ENCODE results near the gene KIF1A. TPM values are rescaled to one million over a fixed set of nuclear protein-coding genes. Genes with fewer than 3 reads are reported as not detected.
"Not testable (repeated sequence)": the region's sequence is repeated elsewhere in the genome, so short reads cannot be mapped to it uniquely, and the experiment has no call there.

The KIF1A gene
- total and polyA plus RNA-seq, 5 donors from 2014 or later: not detected

DNA sequence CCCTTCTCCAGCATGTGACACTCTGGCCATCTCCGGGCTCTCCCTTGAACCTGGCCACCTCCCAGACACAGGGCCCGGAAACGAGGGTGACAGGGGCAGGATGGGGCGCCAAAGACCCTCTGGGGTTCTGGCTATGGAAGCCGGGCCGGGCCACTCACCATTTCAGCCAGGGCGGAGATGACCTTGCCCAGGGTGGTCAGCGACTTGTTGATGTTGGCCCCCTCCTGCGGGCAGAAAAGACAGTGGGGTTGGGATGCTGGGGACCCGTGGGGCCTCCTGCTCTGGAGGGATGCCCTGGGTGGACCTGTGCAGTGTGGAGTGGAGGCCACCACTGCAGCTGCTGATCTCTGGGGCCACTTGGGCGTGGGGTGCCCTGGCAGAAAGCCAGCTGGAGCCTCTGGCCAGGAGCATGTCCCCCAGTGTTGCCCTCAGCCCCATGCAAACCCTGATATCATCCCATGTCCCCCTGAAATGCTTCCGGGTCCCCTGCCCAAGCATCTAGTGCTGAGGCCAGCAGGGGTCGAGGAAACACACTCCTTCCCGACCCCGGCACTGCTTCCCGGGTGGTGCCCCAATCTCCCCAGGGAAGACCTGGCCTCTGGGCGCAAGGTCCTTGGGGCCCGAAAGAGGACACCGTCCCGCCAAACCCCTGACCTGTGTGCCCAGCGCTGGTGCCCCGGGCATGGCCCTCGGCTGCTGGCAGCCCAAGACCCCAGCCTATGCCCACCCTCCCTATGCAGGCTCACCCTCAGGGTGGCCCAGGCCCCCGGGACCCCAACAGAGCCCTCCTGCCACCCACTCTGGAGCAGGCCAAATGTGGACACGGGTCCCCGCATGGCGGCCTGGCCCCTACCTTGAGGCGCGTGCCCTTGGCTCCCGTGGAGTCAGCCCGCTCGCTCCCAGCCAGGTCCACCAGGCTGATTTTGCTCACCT is 36.9 kb downstream of the KIF1A start:
- Histone ChIP-seq H3K9me3 (ENCODE audit: control insufficient read depth in 2 of 2, low read length in 2 of 2) (no peaks in the 10 kb centered on the region), H3K36me3 (ENCODE audit: control insufficient read depth, insufficient read depth, low read length) (no peaks in the 10 kb centered on the region), H3K27me3 (ENCODE audit: control insufficient read depth, insufficient read depth, low read length) (no peaks in the 10 kb centered on the region), H3K4me1 (ENCODE audit: control insufficient read depth, insufficient read depth, low read length, poor library complexity, severe bottlenecking) (no peaks in the 10 kb centered on the region), H3K4me3 (ENCODE audit: low read depth, low read length) (no peak overlapping the region), H3K27ac (ENCODE audit: insufficient read depth, low read length, poor library complexity, severe bottlenecking) (no peak overlapping the region)
- ATAC-seq (ENCODE audit: low read depth in 2 of 2) (no peak), DNase-seq (no peak)
- Mint-ChIP-seq H3K4me1 (no peaks in the 10 kb centered on the region), H3K4me3 (no peak overlapping the region), H3K27me3 (no peaks in the 10 kb centered on the region), H3K36me3 (no peaks in the 10 kb centered on the region), H3K27ac (no peak overlapping the region), H3K9me3 (peaks cover 0 to 2% (median 0%) of the 10 kb centered on the region in 7 donors)

DNA sequence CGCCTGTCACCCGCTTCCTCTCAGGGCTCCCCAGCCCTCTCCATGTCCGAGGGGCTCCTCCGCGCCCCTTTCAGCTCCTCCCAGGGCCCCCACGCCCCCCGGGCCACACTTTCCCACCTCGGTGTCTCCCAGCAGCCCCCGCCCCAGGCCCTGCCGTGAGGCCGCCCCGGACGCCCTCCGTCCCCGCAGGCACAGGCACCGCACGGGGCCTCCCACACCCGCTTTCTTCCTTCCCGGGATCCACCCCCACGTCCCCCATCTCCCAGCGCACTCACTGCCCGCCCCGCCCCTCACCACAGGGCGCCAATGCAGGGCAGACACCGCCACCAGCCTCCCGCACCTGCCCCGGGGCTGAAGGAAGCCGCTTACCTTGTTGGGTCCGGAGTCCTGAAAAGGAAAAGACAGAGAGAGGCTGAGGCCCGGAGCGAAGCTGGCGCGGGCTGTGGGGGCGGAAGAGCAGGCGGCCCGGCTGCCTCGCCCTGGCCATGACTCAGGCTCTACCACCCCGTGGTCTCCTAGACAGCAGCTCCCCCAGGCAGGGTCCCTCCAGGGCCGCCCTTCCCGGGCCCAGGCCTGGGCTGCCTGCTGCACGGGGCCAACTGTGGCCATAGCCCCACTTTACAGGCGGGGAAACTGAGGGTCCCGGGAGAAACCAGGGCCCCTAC is 37.7 kb downstream of the KIF1A start:
- Histone ChIP-seq H3K27ac (ENCODE audit: insufficient read depth, low read length, poor library complexity, severe bottlenecking) (no peak overlapping the region), H3K36me3 (ENCODE audit: control insufficient read depth, insufficient read depth, low read length) (no peaks in the 10 kb centered on the region), H3K9me3 (ENCODE audit: control insufficient read depth in 2 of 2, low read length in 2 of 2) (no peaks in the 10 kb centered on the region), H3K4me3 (ENCODE audit: low read depth, low read length) (no peak overlapping the region), H3K4me1 (ENCODE audit: control insufficient read depth, insufficient read depth, low read length, poor library complexity, severe bottlenecking) (no peaks in the 10 kb centered on the region), H3K27me3 (ENCODE audit: control insufficient read depth, insufficient read depth, low read length) (no peaks in the 10 kb centered on the region)
- no peak for ATAC-seq (ENCODE audit: low read depth in 2 of 2)
- no peaks in the 10 kb centered on the region for H3K4me1 Mint-ChIP-seq
- no peak overlapping the region for H3K27ac Mint-ChIP-seq
- H3K36me3 Mint-ChIP-seq: no peaks in the 10 kb centered on the region
- no peaks in the 10 kb centered on the region for H3K27me3 Mint-ChIP-seq
- H3K4me3 Mint-ChIP-seq: no peak overlapping the region
- no peaks in the 10 kb centered on the region for H3K9me3 Mint-ChIP-seq
- DNase-seq: no peak

DNA sequence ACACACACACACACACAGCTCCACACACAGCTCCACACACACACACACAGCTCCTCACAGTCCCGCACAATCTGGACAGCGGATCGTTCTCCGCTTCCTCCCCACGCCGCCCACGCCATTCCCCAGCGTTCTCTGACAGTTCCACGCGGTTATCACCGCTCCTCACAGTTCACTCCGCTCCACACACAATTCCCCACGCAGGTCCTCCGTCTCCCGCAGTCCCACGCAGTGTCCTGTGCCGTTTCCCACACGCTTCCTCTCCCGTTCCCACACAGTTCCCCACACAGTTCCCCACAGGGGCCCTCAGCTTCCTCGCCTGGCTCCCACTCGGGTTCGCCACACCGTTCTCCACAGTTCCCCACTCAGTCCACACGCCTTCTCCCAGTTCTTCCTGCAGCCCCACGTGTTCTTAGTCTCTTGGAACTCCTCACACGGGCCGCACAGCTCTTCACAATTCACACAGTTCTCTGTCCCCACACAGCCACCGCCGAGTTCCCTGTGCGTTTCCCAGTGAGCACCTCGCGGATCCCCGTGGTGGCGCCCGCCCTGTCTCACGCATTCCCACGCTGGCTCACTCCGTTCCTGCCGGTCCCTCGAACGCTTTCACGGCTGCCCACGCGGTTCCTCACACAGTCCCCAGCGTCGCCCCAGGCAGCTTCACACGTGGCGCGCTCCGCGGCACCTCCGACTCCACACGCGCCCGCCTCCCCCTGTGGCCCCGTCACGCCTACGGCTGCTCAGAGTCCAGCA is 38.4 kb downstream of the KIF1A start:
- H3K36me3 Mint-ChIP-seq: no peaks in the 10 kb centered on the region
- no peaks in the 10 kb centered on the region for H3K9me3 Mint-ChIP-seq
- no peak overlapping the region for H3K4me3 ChIP-seq (ENCODE audit: low read depth, low read length)
- no peaks in the 10 kb centered on the region for H3K9me3 ChIP-seq (ENCODE audit: control insufficient read depth in 2 of 2, low read length in 2 of 2)
- H3K4me1 ChIP-seq (ENCODE audit: control insufficient read depth, insufficient read depth, low read length, poor library complexity, severe bottlenecking): no peaks in the 10 kb centered on the region
- ATAC-seq (ENCODE audit: low read depth in 2 of 2) (no peak), DNase-seq (no peak)
- no peaks in the 10 kb centered on the region for H3K4me1 Mint-ChIP-seq
- no peak overlapping the region for H3K27ac Mint-ChIP-seq
- H3K27me3 ChIP-seq (ENCODE audit: control insufficient read depth, insufficient read depth, low read length): no peaks in the 10 kb centered on the region
- H3K36me3 ChIP-seq (ENCODE audit: control insufficient read depth, insufficient read depth, low read length): no peaks in the 10 kb centered on the region
- H3K4me3 Mint-ChIP-seq: peak overlapping the region in 1 of 4 donors; percentile 7
- no peak overlapping the region for H3K27ac ChIP-seq (ENCODE audit: insufficient read depth, low read length, poor library complexity, severe bottlenecking)
- H3K27me3 Mint-ChIP-seq: no peaks in the 10 kb centered on the region

DNA sequence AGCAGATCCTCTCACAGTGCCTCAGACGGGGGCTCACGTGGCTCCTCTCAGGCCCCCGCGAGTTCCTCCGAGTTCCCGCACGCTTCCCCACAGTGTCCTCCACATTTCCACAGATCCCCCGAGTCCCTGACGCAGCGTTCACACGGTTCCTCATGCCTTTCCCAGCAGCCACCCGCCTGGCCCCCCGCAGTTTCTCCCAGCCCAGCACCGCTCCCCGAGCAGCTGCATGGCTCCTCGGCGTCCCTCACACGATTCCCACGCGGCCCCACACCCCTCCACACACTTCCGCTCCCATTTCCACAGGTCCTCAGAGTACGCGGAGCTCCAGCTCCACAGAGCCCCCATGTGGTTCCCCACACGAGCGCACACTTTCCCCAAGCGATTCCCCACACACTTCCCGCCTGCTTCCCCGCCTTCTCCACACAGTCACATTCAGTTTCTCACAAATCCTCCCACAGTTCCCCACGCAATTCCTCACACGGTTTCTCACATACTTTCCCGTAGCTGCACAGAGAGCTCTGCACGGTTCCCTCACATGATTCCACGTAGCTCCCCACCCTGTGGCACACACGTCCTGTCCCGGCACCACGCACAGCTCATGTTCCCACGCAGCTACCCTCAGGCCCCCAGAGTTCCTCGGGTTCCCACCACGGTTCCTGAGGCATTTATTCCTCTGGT is 39.9 kb downstream of the KIF1A start:
- no peak overlapping the region for H3K4me3 ChIP-seq (ENCODE audit: low read depth, low read length)
- Mint-ChIP-seq H3K36me3 (no peaks in the 10 kb centered on the region), H3K4me1 (peaks cover 0 to 2% (median 0%) of the 10 kb centered on the region in 4 donors), H3K27me3 (no peaks in the 10 kb centered on the region), H3K9me3 (no peaks in the 10 kb centered on the region), H3K4me3 (no peak overlapping the region), H3K27ac (no peak overlapping the region)
- H3K36me3 ChIP-seq (ENCODE audit: control insufficient read depth, insufficient read depth, low read length): no peaks in the 10 kb centered on the region
- ATAC-seq (ENCODE audit: low read depth in 2 of 2): no peak
- H3K27ac ChIP-seq (ENCODE audit: insufficient read depth, low read length, poor library complexity, severe bottlenecking): no peak overlapping the region
- no peak for DNase-seq
- H3K9me3 ChIP-seq (ENCODE audit: control insufficient read depth in 2 of 2, low read length in 2 of 2): no peaks in the 10 kb centered on the region
- H3K27me3 ChIP-seq (ENCODE audit: control insufficient read depth, insufficient read depth, low read length): no peaks in the 10 kb centered on the region
- no peaks in the 10 kb centered on the region for H3K4me1 ChIP-seq (ENCODE audit: control insufficient read depth, insufficient read depth, low read length, poor library complexity, severe bottlenecking)

DNA sequence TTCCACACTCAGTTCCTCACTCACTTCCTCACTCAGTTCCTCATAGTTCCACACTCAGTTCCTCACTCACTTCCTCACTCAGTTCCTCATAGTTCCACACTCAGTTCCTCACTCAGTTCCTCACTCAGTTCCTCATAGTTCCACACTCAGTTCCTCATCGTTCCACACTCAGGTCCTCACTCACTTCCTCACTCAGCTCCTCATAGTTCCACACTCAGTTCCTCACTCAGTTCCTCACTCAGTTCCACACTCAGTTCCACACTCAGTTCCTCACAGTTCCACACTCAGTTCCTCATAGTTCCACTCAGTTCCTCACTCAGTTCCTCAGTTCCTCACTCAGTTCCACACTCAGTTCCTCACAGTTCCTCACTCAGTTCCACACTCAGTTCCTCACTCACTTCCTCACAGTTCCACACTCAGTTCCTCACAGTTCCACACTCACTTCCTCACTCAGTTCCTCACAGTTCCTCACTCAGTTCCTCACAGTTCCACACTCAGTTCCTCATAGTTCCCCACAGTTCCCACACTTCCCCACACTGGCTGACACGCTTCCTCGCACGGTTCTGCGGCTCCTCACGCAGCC is 40.7 kb downstream of the KIF1A start:
- H3K4me3 ChIP-seq (ENCODE audit: low read depth, low read length); H3K27ac ChIP-seq (ENCODE audit: insufficient read depth, low read length, poor library complexity, severe bottlenecking); H3K4me1 ChIP-seq (ENCODE audit: control insufficient read depth, insufficient read depth, low read length, poor library complexity, severe bottlenecking); H3K36me3 Mint-ChIP-seq; H3K4me3 Mint-ChIP-seq; H3K27me3 ChIP-seq (ENCODE audit: control insufficient read depth, insufficient read depth, low read length); H3K27ac Mint-ChIP-seq; H3K27me3 Mint-ChIP-seq; H3K36me3 ChIP-seq (ENCODE audit: control insufficient read depth, insufficient read depth, low read length); ATAC-seq (ENCODE audit: low read depth in 2 of 2); H3K9me3 Mint-ChIP-seq; DNase-seq; H3K9me3 ChIP-seq (ENCODE audit: control insufficient read depth in 2 of 2, low read length in 2 of 2); H3K4me1 Mint-ChIP-seq: not testable (repeated sequence)

DNA sequence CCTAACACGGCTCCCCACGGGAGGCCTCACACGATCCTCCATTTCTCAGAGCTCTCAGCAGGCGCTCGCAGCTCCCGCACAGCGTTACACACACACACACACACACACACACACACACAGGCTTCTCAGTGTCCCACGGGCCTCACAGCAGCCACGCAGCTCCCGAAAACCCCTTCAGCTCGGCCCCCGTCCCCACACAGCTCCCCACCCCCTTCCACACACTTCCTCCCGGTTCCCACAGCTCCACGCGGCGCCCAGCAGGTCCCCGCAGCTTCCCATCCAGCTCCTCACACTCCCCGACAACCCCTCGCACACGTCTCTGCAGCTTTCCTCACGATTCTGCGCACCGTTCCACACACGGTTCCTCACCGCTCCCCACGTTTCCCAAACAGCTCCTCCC is 41.6 kb downstream of the KIF1A start:
- no peak for DNase-seq
- H3K27ac Mint-ChIP-seq: no peak overlapping the region
- Histone ChIP-seq H3K36me3 (ENCODE audit: control insufficient read depth, insufficient read depth, low read length) (no peaks in the 10 kb centered on the region), H3K27me3 (ENCODE audit: control insufficient read depth, insufficient read depth, low read length) (no peaks in the 10 kb centered on the region), H3K4me3 (ENCODE audit: low read depth, low read length) (no peak overlapping the region), H3K27ac (ENCODE audit: insufficient read depth, low read length, poor library complexity, severe bottlenecking) (no peak overlapping the region), H3K4me1 (ENCODE audit: control insufficient read depth, insufficient read depth, low read length, poor library complexity, severe bottlenecking) (no peaks in the 10 kb centered on the region), H3K9me3 (ENCODE audit: control insufficient read depth in 2 of 2, low read length in 2 of 2) (no peaks in the 10 kb centered on the region)
- H3K36me3 Mint-ChIP-seq: no peaks in the 10 kb centered on the region
- no peak overlapping the region for H3K4me3 Mint-ChIP-seq
- no peak for ATAC-seq (ENCODE audit: low read depth in 2 of 2)
- no peaks in the 10 kb centered on the region for H3K27me3 Mint-ChIP-seq
- peaks cover 0 to 2% (median 0%) of the 10 kb centered on the region in 4 donors for H3K4me1 Mint-ChIP-seq
- H3K9me3 Mint-ChIP-seq: no peaks in the 10 kb centered on the region

Data from CD4-positive, CD25-positive, alpha-beta regulatory T cell (primary cell).